ENCODE measurements around the gene IQCK. TPM values are rescaled to one million over a fixed set of nuclear protein-coding genes. Genes with fewer than 3 reads are reported as not detected.
"Not testable (repeated sequence)": the region's sequence is repeated elsewhere in the genome, so short reads cannot be mapped to it uniquely, and the experiment has no call there.

The IQCK gene, protein sequence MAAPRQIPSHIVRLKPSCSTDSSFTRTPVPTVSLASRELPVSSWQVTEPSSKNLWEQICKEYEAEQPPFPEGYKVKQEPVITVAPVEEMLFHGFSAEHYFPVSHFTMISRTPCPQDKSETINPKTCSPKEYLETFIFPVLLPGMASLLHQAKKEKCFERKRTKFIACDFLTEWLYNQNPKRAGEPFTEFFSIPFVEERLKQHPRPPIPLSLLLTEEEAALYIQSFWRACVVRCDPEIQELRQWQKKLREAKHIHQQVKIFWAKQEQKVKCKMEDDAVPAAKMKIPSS
- 10 to 100 TPM in 1 of 2 donors, 1 to 10 TPM in 1; 7.5 to 14.4 TPM for total RNA-seq

GRCh38 chr16:19717741-19718623 is at the start of gene IQCK, which contains the start of gene KNOP1:
IQCK (plus strand) TSS chr16:19718271; CDS start chr16:19718307, 36 bp downstream.
KNOP1 (minus strand) TSS chr16:19718227; CDS start chr16:19715035, 3,192 bp downstream.
- peaks cover 0 to 29% of the 10 kb centered on the region in 2 donors for H3K4me1 ChIP-seq

DNA sequence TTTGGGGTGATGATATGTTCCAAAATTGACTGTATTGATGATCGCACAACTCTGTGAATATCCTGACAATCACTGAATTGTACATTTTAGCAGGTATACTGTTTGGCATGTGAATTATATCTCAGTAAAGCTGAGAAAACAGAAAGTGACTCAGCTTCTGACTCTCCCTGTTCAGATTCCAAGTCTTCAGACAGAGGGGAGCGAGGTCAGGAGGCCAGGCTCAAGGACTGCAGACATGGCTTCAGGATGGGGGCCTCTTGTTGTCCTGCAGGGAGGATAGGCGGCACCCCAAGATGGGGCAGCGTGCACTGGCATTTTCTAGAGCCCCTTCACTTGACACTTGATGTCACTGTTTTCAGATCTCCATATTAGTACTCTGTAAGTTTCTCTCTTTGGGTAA is 45.7 kb upstream of the IQCK start:
- DNase-seq (ENCODE audit: low spot score): no peak
- Histone ChIP-seq H3K4me3 (no peak overlapping the region), H3K36me3 (peaks cover 33% of the 10 kb centered on the region), H3K4me1 (no peaks in the 10 kb centered on the region), H3K9me3 (no peaks in the 10 kb centered on the region), H3K27ac (no peak overlapping the region), H3K27me3 (no peaks in the 10 kb centered on the region)
- TF ChIP-seq, protein P1, sequence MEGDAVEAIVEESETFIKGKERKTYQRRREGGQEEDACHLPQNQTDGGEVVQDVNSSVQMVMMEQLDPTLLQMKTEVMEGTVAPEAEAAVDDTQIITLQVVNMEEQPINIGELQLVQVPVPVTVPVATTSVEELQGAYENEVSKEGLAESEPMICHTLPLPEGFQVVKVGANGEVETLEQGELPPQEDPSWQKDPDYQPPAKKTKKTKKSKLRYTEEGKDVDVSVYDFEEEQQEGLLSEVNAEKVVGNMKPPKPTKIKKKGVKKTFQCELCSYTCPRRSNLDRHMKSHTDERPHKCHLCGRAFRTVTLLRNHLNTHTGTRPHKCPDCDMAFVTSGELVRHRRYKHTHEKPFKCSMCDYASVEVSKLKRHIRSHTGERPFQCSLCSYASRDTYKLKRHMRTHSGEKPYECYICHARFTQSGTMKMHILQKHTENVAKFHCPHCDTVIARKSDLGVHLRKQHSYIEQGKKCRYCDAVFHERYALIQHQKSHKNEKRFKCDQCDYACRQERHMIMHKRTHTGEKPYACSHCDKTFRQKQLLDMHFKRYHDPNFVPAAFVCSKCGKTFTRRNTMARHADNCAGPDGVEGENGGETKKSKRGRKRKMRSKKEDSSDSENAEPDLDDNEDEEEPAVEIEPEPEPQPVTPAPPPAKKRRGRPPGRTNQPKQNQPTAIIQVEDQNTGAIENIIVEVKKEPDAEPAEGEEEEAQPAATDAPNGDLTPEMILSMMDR (IDR thresholded peaks at IDR 0.05): no peak

More at GRCh38 chr16:19717741-19718623, at the start of gene IQCK, which contains the start of gene KNOP1:
- TF ChIP-seq, protein P1 (IDR thresholded peaks at IDR 0.05): peak in 1 of 2 donors; percentile 8
- H3K4me3 ChIP-seq: peak within 1 kb of the TSS; percentile 60 to 88
- H3K36me3 ChIP-seq: peaks cover 14% of the 10 kb centered on the region
- no peaks in the 10 kb centered on the region for H3K9me3 ChIP-seq
- DNase-seq (ENCODE audit: low spot score): peak; percentile 93
- H3K27me3 ChIP-seq: no peaks in the 10 kb centered on the region
- H3K27ac ChIP-seq: peak within 1 kb of the TSS; percentile 70 to 82

- no peak overlapping the region for H3K4me3 ChIP-seq
- H3K27ac ChIP-seq: no peak overlapping the region
- no peaks in the 10 kb centered on the region for H3K27me3 ChIP-seq
- TF ChIP-seq, protein P1 (IDR thresholded peaks at IDR 0.05): no peak
- H3K36me3 ChIP-seq: peaks cover 26% of the 10 kb centered on the region
- DNase-seq (ENCODE audit: low spot score): no peak
- H3K9me3 ChIP-seq: no peaks in the 10 kb centered on the region
- H3K4me1 ChIP-seq: no peaks in the 10 kb centered on the region
These were observed 43.6 kb upstream of the IQCK start for GRCh38 chr16:19674485-19674884.

DNA sequence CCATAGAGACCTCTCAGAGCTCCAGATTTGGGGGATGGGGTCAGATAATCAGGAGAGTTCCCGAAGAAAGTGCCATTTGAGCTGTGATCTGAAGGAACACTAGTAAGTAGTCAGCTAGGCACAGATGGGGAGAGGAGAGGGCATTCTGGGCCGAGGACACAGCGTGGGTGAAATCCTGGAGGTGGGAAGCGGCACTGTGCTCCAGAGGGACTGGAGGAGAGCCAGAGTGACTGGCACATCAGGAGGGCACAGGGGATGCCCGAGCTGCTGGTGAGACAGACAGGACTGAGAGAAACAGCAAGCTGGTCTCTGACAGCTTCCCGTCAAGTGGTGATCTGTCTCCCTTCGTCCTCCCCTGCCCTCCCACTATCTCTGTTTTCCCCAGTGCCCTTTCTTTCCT is 40.7 kb upstream of the IQCK start:
- no peaks in the 10 kb centered on the region for H3K27me3 ChIP-seq
- no peaks in the 10 kb centered on the region for H3K9me3 ChIP-seq
- no peak overlapping the region for H3K27ac ChIP-seq
- no peak overlapping the region for H3K4me3 ChIP-seq
- H3K4me1 ChIP-seq: peaks cover 0 to 7% of the 10 kb centered on the region in 2 donors
- DNase-seq (ENCODE audit: low spot score): no peak
- TF ChIP-seq, protein P1 (IDR thresholded peaks at IDR 0.05): no peak
- peaks cover 15% of the 10 kb centered on the region for H3K36me3 ChIP-seq

DNA sequence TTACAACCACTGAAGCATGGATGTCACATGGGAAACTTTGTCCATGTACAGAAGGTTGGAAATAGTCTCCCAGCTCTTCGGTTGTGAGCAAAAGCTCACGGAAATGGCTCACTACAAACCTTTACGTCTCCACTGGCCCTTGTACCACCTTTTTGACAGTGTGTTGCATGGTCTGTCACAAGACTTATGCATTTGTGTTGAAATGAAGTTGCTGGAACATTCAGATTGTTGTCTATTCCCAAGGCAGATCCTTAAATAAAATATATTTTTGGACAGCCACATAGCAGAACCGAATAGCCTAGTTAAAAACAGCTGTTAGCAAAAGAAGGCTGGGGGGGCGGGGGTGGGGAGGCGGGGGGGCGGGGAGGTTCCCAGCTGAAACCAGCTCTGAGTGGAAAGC is 39.3 kb upstream of the IQCK start:
- no peak for DNase-seq (ENCODE audit: low spot score)
- peak overlapping the region in 1 of 2 donors; percentile 16 for H3K27ac ChIP-seq
- peaks cover 0 to 7% of the 10 kb centered on the region in 2 donors for H3K4me1 ChIP-seq
- H3K36me3 ChIP-seq: peaks cover 29% of the 10 kb centered on the region
- TF ChIP-seq, protein P1 (IDR thresholded peaks at IDR 0.05): no peak
- H3K4me3 ChIP-seq: no peak overlapping the region
- no peaks in the 10 kb centered on the region for H3K27me3 ChIP-seq
- H3K9me3 ChIP-seq: no peaks in the 10 kb centered on the region

GRCh38 chr16:19679281-19679680 is 38.8 kb upstream of the IQCK start:
- not testable (repeated sequence) for DNase-seq (ENCODE audit: low spot score); H3K9me3 ChIP-seq; H3K27me3 ChIP-seq; H3K27ac ChIP-seq; H3K4me1 ChIP-seq; H3K4me3 ChIP-seq
- peaks cover 33% of the 10 kb centered on the region for H3K36me3 ChIP-seq

All from right atrium auricular region (tissue), 2 donors.